GM12878 (cell line): Measurements from ENCODE around the gene PSAT1. TPM values are rescaled to one million over a fixed set of nuclear protein-coding genes. Genes with fewer than 3 reads are reported as not detected.

ENCODE experiments used
- ATAC-seq: fragments of 200-7000 bp; cut with Tn5 transposase; 3 replicates; pipeline ENCODE4 v1.9.1; 2020; ENCODE audit warnings: mild to moderate bottlenecking, moderate library complexity
- BruUV-seq: library from RNA; stranded (reverse); fragments of 400-500 nt; replicated peaks from 2 replicates; lab custom pipeline; 2021; lab: Mats Ljungman, UMichigan
- CTCF ChIA-PET: fragments of 300-600 bp; sonication (Branson Sonifier 250); formaldehyde crosslinking; extraction: SDS; loops from one replicate; lab custom pipeline; 2021; ENCODE audit warnings: inconsistent platforms; lab: Yijun Ruan, JAX
- POLR2A ChIA-PET: fragments of 350-600 bp; formaldehyde crosslinking; extraction: SDS; loops from one replicate; lab custom pipeline; 2021; ENCODE audit warnings: inconsistent platforms; lab: Charles Lee
- RAD21 ChIA-PET: fragments of 300-600 bp; sonication (Branson Sonifier 250); formaldehyde crosslinking; loops from one replicate; lab custom pipeline; 2023; ENCODE audit warnings: antibody characterized with exemption; ENCODE audit not compliant: unreplicated experiment; lab: Charles Lee
- SMC1A ChIA-PET: fragments of 300-600 bp; sonication (Branson Sonifier 250); formaldehyde crosslinking; loops from one replicate; lab custom pipeline; 2023; ENCODE audit not compliant: unreplicated experiment, uncharacterized antibody; lab: Charles Lee
- DNase-seq: peaks from one replicate; pipeline ENCODE4 v3.0.0-alpha.2; 2011; ENCODE audit warnings: low read depth, low spot score
- FAIRE-seq: peaks from 3 replicates; lab custom pipeline; 2011; peaks lifted over from hg19 to GRCh38; lab: Jason Lieb, UNC
- H2AFZ ChIP-seq: 2 replicates; pipeline ENCODE4 v1.6.0; 2011; ENCODE audit warnings: low read depth, low read length, control low read depth; ENCODE audit not compliant: control insufficient read depth
- H3K27ac ChIP-seq: 2 replicates; pipeline ENCODE4 v1.5.1; 2011; ENCODE audit warnings: control low read depth; ENCODE audit not compliant: control insufficient read depth, insufficient read depth
- H3K27me3 ChIP-seq, 2 experiments: replicated peaks in 1 of 2; 2 replicates each; pipeline versions ENCODE4 v1.6.0 to v1.6.1; 2011; ENCODE audit warnings: low read length in 1 of 2; ENCODE audit not compliant: control insufficient read depth in 2 of 2, insufficient read depth in 2 of 2
- H3K36me3 ChIP-seq, 2 experiments: 2 replicates each; pipeline ENCODE4 v1.5.1; 2011; ENCODE audit warnings: low read length in 1 of 2; ENCODE audit not compliant: control insufficient read depth in 2 of 2, insufficient read depth in 2 of 2
- H3K4me1 ChIP-seq: 2 replicates; pipeline ENCODE4 v1.6.1; 2011; ENCODE audit warnings: mild to moderate bottlenecking, low read length, moderate library complexity, mixed read lengths; ENCODE audit not compliant: control insufficient read depth, insufficient read depth
- H3K4me2 ChIP-seq: 2 replicates; pipeline ENCODE4 v1.6.0; 2011; ENCODE audit warnings: control low read depth; ENCODE audit not compliant: control insufficient read depth, insufficient read depth
- H3K4me3 ChIP-seq: fragments of 200-600 bp; sonication (generic); 2 replicates; pipeline ENCODE4 v1.5.1; 2016
- H3K79me2 ChIP-seq: 2 replicates; pipeline ENCODE4 v1.6.0; 2011; ENCODE audit warnings: low read length; ENCODE audit not compliant: control insufficient read depth, insufficient read depth
- H3K9ac ChIP-seq: 2 replicates; pipeline ENCODE4 v1.8.0; 2011; ENCODE audit warnings: low read length, control low read depth, mixed read lengths; ENCODE audit not compliant: control insufficient read depth, insufficient read depth
- H3K9me3 ChIP-seq: replicated peaks from 3 replicates; pipeline ENCODE4 v1.5.1; 2011; ENCODE audit warnings: mild to moderate bottlenecking, low read length; ENCODE audit not compliant: control insufficient read depth, insufficient read depth
- H4K20me1 ChIP-seq: 2 replicates; pipeline ENCODE4 v1.6.0; 2011; ENCODE audit not compliant: control insufficient read depth, insufficient read depth
- ATF3 ChIP-seq: IDR thresholded peaks from 2 replicates; pipeline ENCODE4 v1.6.1; 2011; ENCODE audit warnings: low read depth, mild to moderate bottlenecking, low read length, moderate library complexity, borderline replicate concordance; ENCODE audit errors: extremely low read depth
- BCLAF1 ChIP-seq: fragments of 450-650 bp; IDR thresholded peaks from 2 replicates; pipeline ENCODE4 v1.6.1; 2017; ENCODE audit warnings: antibody characterized with exemption, mild to moderate bottlenecking, moderate library complexity
- BHLHE40 ChIP-seq, 2 experiments: fragments of 450-650 bp in 1 of 2; IDR thresholded peaks; 2 replicates each; pipeline ENCODE4 v1.6.1; 2011 to 2017; ENCODE audit warnings: low read depth in 2 of 2, borderline replicate concordance in 1 of 2, improper control_type of control experiment in 1 of 2, low read length in 1 of 2, mild to moderate bottlenecking in 1 of 2
- BRCA1 ChIP-seq: IDR thresholded peaks from 2 replicates; pipeline ENCODE4 v1.6.1; 2011; ENCODE audit warnings: low read depth, low read length, improper control_type of control experiment
- CBFB ChIP-seq: IDR thresholded peaks from 2 replicates; pipeline ENCODE4 v1.6.1; 2016; ENCODE audit warnings: antibody characterized with exemption, low read depth
- HDGF ChIP-seq: fragments of 450-650 bp; IDR thresholded peaks from 2 replicates; pipeline ENCODE4 v1.6.1; 2016; ENCODE audit warnings: antibody characterized with exemption
- LARP7 ChIP-seq: fragments of 450-650 bp; IDR thresholded peaks from 2 replicates; pipeline ENCODE4 v1.6.1; 2017; ENCODE audit warnings: mild to moderate bottlenecking
- MTA2 ChIP-seq: fragments of 450-650 bp; IDR thresholded peaks from 2 replicates; pipeline ENCODE4 v1.6.1; 2016; ENCODE audit warnings: low read depth, mild to moderate bottlenecking, moderate library complexity
- POU2F2 ChIP-seq: IDR thresholded peaks from 3 replicates; pipeline ENCODE4 v1.6.1; 2011; ENCODE audit warnings: low read depth, mild to moderate bottlenecking, low read length, borderline replicate concordance
- RAD51 ChIP-seq: fragments of 450-650 bp; IDR thresholded peaks from 2 replicates; pipeline ENCODE4 v1.6.1; 2016; ENCODE audit warnings: moderate library complexity, mild to moderate bottlenecking, inconsistent platforms
- REST ChIP-seq: IDR thresholded peaks from 2 replicates; pipeline ENCODE4 v1.6.1; 2012; ENCODE audit warnings: mild to moderate bottlenecking, low read depth, low read length
- SPI1 ChIP-seq: IDR thresholded peaks from 2 replicates; pipeline ENCODE4 v1.6.1; 2011; ENCODE audit warnings: low read depth, mild to moderate bottlenecking, low read length, moderate library complexity, borderline replicate concordance; ENCODE audit not compliant: insufficient read depth
- STAT3 ChIP-seq: IDR thresholded peaks from 2 replicates; pipeline ENCODE4 v1.6.1; 2011; ENCODE audit warnings: low read depth, low read length, improper control_type of control experiment
- TCF12 ChIP-seq: IDR thresholded peaks from 2 replicates; pipeline ENCODE4 v1.6.1; 2011; ENCODE audit warnings: low read depth, mild to moderate bottlenecking, low read length
- USF2 ChIP-seq: IDR thresholded peaks from 2 replicates; pipeline ENCODE4 v1.6.1; 2011; ENCODE audit warnings: low read depth, low read length, improper control_type of control experiment, borderline replicate concordance
- WGBS: methylation state at CpG from one replicate; pipeline ENCODE4 v1.1.6; 2016; ENCODE audit warnings: low lambda C conversion rate; ENCODE audit not compliant: insufficient replicate concordance, insufficient coverage; ENCODE audit errors: missing lambda C conversion rate; 5-methylcytosine and 5-hydroxymethylcytosine counted together
- in situ Hi-C: fragments of 300-500 bp; cut with MboI; formaldehyde crosslinking; loops from 9 replicates; pipeline ENCODE4 v1.14.3; 2018; ENCODE audit warnings: mixed read lengths
- intact Hi-C: fragments of 100-400 bp; cut with micrococcal nuclease; formaldehyde crosslinking; loops from one replicate; pipeline ENCODE4 v1.14.2; 2022; ENCODE audit not compliant: unreplicated experiment
- polyA plus RNA-seq, 11 experiments: library from polyadenylated mRNA; depleted of rRNA in 4 of 11; unstranded in 6 of 11; stranded (reverse) in 5 of 11; fragments of >200 nt; fragmentation: Nextera tagmentation in 4 of 11; fragmentation: Illumina TruSeq in 1 of 11; extraction: Ambion mirVana in 4 of 11; extraction: Trizol in 1 of 11; gene quantifications; 1 replicate in 1 of 11; 2 replicates in 10 of 11; pipeline versions ENCODE4 v1.2.1 to v1.2.3, GENCODE V29; 2011 to 2016; ENCODE audit warnings: inconsistent platforms in 2 of 11, missing spikeins in 2 of 11, low read depth in 1 of 11
- total RNA-seq, 4 experiments: library from RNA; depleted of rRNA in 3 of 4; stranded (reverse); fragments of >200 nt in 3 of 4; fragmentation: Illumina TruSeq in 1 of 4; extraction: Trizol in 1 of 4; gene quantifications; 2 replicates each; pipeline versions ENCODE4 v1.2.1 to v1.2.3, GENCODE V29; 2013 to 2021

The PSAT1 gene
- total and polyA plus RNA-seq, 10 of the 15 experiments (the other 5 are each of a cell fraction or from before 2014, with no cell fraction given), result 35.1 to 126 (median 51.9) TPM

GRCh38 chr9:78297672-78297961, 692 bp downstream of the PSAT1 start:
- Histone ChIP-seq H3K27ac (peak overlapping the region; percentile 69), H3K9me3 (no peaks in the 10 kb centered on the region), H3K79me2 (peaks cover 14% of the 10 kb centered on the region), H3K4me3 (peak overlapping the region; percentile 83), H2AFZ (peak overlapping the region; percentile 97), H3K4me1 (peaks cover 7% of the 10 kb centered on the region), H3K4me2 (peak overlapping the region; percentile 85), H3K27me3 (no peaks in the 10 kb centered on the region), H3K9ac (peak overlapping the region; percentile 81), H4K20me1 (no peaks in the 10 kb centered on the region), H3K36me3 (no peaks in the 10 kb centered on the region; a peak in 1 of 4 replicates)
- CTCF ChIA-PET, result interaction anchor here (1.6 kb wide), 1 partner anchor 72 kb away, joined by 10 read pairs; no protein-coding TSS in a partner anchor
- DNase-seq (no peak), ATAC-seq (no peak), FAIRE-seq (peak; percentile 81)
- POLR2A ChIA-PET, result interaction anchor here (0.9 kb wide), 1 partner anchor 30 kb away, joined by 3 read pairs; no protein-coding TSS in a partner anchor
- in situ Hi-C loops (no loop called here), intact Hi-C loops (loop anchor here (2.0 kb wide), 1 partner anchor 61 kb away; the partner anchor contains the start of gene CEP78)
- SMC1A ChIA-PET, result interaction anchor here (0.7 to 1.6 kb wide), 5 partner anchors 18 to 540 kb away, joined by 3 to 4 read pairs (median 4); no protein-coding TSS in a partner anchor
- no TSS peak for BruUV-seq
- RAD21 ChIA-PET, result interaction anchor here (2.4 kb wide), 1 partner anchor 40 kb away, joined by 5 read pairs; no protein-coding TSS in a partner anchor
- WGBS, result 2% methylated on average over 10 of the region's 10 CpGs
- TF ChIP-seq MTA2, result no peak
- TF ChIP-seq CBFB, result no peak
- 0 out of 2 replicates have a peak, but pooled peaks have one; percentile 3 for TF ChIP-seq TCF12
- no peak for TF ChIP-seq LARP7
- peak; percentile 96 for TF ChIP-seq POU2F2
- no peak for TF ChIP-seq BCLAF1
- TF ChIP-seq STAT3, result no peak
- TF ChIP-seq SPI1, result no peak
- no peak for TF ChIP-seq RAD51
- peak; percentile 20 to 64; a peak in 2 of 4 replicates for TF ChIP-seq BHLHE40 (IDR thresholded peaks at IDR 0.05; ENCODE audit: borderline replicate concordance in 1 of 2, low read depth in 2 of 2, low read length in 1 of 2)
- no peak for TF ChIP-seq HDGF
- TF ChIP-seq USF2, result no peak
- TF ChIP-seq BRCA1, result no peak
- TF ChIP-seq REST, result no peak
- no peak for TF ChIP-seq ATF3
